ENCODE data around the gene CEP41.

- TF ChIP-seq EP300 (IDR thresholded peaks at IDR 0.05) (no peak), CTCF (IDR thresholded peaks at IDR 0.05) (no peak), NR3C1 (IDR thresholded peaks at IDR 0.05) (no peak), JUN (IDR thresholded peaks at IDR 0.05) (no peak), POLR2A (IDR thresholded peaks at IDR 0.05; ENCODE audit: low read length) (no peak), USF2 (IDR thresholded peaks at IDR 0.05) (no peak), MAX (IDR thresholded peaks at IDR 0.05) (no peak), KDM1A (IDR thresholded peaks at IDR 0.05; ENCODE audit: low read depth) (no peak), POLR2AphosphoS2 (conservative IDR thresholded peaks at IDR 0.05; ENCODE audit: low read length) (no peak), REST (IDR thresholded peaks at IDR 0.05) (no peak)
Observed at GRCh38 chr7:130379019-130379418, 61.8 kb downstream of the CEP41 start.
